Hindlimb muscle (tissue), 1 donor: ENCODE results near the gene AUTS2. TPM values are rescaled to one million over a fixed set of nuclear protein-coding genes. Genes with fewer than 3 reads are reported as not detected.

Experiments used
- DNase-seq: peaks from one replicate; pipeline ENCODE4 v3.0.0-alpha.2; 2013
- polyA plus RNA-seq: library from polyadenylated mRNA; unstranded; fragments of 120-200 nt; gene quantifications from one replicate; pipeline ENCODE4 v1.2.1, GENCODE V29; 2013; ENCODE audit not compliant: insufficient read length

Gene AUTS2
- polyA plus RNA-seq, 1 donor: 80.5 TPM

DNA sequence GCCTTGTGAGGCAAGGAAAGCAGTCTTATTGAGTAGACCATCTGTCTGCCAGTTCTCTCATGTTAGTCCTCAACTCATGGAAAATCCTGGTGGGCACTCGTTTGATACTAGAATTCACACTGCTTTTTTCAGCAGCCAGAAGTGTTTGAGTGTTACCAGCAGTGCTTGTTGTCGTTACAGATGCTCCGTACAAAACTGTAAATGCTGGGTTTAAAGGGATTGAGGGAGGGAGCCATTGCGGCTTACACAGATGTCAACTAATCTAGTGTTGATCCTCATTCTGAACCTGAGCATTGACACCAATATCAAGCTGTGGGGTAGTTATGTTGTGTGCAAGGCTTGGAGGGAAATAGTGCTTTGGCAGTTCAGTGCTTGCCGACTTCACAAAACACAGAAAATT, 348.6 kb downstream of the AUTS2 start:
- DNase-seq: no peak

DNA sequence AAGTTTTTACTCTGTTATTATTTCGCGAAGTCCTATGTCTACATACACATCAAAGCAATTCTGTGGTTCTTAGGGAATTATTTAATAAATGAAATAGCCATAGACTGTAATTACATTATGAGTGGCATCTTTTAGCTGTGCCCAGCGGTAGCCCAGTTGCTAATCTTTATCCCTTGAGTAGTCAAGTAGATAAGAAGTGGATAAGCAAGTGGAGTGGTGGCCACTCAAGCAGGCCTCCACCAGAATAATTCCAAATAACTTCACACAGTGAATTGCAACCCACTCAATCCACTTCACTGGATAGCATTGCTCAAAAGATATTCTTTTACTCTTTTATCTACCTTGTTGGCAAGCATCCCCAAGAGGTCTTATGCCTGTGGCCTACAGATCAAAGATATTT, 349.7 kb downstream of the AUTS2 start:
- no peak for DNase-seq

DNA sequence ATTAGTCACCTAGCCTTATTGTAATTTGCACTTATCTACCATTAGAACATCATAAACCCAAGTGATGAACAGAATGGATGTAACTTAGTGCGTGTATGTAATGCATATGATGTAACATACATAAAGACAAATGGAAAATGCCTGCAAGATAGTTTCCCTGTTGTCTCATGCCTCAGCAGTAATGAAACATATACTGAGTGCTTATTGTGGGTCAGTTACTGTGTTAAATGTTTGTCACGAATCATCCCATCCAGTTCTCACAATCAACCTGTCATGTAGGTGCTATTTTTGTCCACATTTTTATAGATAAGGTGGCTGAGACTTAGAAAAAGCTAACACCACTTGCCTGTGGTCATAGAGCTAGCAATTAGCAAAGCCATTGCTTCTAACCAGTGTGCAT, 350.8 kb downstream of the AUTS2 start:
- no peak for DNase-seq

DNA sequence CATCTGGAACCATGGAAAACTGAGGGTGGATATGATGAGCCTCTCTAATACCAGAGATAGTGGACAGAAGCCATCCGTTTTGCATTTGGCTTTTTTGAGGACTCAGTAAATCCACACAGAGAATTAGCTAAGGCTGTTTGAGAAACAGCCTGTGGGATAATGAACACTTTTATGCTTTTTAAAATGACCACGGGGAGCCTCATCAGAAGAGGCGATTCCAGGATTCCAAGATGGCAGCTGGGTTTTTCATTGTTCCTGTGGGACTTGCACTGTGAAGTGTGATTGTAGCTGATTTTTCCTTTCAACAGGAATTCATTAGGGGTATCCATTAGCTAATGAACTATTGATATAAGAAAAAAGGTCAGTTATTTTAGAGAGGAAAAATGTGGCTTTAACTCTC, 353.2 kb downstream of the AUTS2 start:
- DNase-seq: no peak

DNA sequence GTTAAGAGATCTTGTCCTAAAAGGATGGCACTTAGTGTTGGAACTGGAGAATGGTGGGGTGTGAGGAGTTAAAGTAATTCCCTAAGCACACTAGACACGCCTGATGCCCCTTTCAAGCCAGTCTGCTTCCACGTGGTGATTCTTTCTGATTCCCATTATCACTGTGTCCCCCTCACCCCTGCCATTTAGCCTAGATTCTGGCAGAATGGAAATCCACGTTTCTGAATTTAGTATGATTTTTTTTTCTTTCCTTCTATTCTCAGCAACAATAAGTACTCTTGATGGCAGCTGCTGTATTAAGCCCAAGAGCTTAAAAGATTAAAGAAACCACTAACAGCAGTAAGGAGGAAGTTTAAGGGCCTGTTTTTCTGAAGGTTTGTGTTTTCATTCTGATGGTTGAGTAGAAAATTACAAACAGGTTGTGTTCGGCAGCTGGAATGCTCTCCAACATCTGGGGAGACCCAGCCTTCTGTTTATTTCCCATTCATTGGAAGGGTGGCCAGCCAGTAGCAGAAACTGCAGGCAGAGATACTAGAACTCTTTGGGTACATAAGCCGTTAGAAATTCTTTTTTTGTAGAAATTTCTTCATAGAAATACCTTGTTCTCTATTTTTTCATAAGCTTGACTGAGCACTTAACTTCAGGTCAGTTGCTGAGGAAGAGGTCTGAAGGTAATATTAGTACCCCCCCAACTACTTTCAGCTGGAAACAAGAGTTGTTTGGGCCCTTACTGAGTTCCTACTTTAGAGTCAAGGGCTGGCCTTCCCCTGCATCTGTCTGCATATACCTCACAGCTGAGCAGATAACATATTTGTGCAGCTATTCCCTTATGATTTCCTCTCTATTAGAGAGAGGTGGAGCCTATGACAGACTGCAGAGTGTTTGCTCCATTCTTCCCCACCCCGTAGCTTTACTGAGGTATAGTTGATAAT, 355.1 kb downstream of the AUTS2 start:
- peak; percentile 39 for DNase-seq

DNA sequence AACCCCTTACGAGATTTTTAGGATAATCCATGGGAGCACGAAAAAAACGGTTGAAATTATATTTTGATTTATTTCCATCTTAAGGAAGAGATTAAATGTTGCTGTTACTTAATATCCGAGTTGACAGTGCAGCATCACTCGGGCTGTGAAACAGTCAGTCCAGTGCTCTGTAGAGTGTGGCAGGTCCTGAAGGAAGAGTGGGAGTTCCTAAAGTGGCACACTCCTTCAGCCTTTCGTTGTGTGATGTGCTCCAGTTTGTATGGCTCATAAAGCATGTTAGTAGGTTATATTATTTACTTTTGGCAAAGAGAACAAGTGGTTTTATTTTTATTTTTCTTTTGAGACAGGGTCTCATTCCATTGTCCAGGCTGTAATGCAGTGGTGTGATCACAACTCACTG, 358.3 kb downstream of the AUTS2 start:
- no peak for DNase-seq

DNA sequence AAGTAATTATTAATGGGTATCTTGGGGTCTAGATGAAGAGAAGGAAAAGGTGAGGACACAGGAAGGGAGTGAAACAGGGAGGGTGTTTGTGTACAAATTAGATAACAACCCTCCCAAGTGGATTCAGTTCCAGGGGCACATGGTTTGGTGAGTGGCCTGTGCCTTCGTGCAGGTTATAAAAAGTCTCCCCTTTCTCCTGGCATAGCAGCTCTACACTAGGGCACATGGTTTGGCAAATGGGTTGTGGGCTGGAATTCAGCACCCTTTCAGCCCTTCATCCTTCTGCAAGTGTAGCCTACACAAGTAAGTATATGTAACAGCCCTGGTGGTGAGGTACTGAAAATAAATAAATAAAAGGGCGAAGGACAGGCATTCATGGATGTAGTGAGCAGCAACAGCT, 359.4 kb downstream of the AUTS2 start:
- DNase-seq: no peak

DNA sequence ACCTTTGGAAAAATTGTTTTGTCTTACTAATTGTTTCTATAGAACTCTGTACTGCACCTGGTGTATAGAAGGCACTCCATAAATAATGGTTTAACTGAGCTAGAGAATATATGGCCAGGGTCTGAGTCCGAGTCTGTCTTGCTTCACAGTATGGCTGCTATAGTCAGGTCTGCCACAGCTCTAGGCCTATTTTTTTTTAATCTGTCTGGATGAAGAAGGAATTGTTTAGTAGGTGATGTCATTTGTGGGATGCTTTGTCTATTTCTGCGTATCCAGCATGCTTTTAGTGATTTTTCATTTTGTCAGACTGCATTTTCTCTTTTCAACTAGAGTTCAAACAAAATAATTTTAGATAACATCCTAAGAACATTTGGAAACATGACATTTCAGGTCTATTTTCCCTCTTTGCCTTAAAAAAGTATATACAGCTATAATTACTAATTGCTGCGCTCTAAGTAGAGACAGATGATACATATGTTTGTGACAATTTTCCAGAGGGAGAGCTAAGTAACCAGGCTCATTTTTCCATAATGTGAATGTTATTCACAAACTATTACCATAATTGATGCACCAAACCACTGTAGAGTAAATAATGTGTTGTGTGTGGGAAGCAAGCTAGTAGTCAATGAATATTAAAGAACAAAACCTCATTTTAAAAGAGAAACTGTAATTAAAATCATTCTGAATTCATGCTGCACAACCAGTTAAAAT, 361.7 kb downstream of the AUTS2 start:
- no peak for DNase-seq

DNA sequence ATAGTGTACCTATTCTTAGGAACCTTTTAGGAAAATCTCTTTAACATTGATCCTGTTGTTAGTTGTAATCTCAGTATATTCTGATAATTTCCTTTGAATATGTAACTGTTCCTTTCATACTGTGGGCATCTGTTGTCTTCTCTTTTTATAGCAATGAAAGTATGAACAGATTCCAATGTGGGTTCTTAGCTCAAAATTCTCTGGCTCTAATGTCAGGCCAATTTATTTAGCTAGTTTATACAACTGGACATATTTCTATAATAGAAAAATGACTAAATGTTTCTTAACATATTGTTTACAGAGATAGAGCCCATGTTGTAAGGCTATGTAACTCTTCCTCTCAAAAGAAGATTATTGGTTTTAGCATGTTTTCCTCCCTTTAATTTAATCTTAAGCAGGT, 363.2 kb downstream of the AUTS2 start:
- no peak for DNase-seq

DNA sequence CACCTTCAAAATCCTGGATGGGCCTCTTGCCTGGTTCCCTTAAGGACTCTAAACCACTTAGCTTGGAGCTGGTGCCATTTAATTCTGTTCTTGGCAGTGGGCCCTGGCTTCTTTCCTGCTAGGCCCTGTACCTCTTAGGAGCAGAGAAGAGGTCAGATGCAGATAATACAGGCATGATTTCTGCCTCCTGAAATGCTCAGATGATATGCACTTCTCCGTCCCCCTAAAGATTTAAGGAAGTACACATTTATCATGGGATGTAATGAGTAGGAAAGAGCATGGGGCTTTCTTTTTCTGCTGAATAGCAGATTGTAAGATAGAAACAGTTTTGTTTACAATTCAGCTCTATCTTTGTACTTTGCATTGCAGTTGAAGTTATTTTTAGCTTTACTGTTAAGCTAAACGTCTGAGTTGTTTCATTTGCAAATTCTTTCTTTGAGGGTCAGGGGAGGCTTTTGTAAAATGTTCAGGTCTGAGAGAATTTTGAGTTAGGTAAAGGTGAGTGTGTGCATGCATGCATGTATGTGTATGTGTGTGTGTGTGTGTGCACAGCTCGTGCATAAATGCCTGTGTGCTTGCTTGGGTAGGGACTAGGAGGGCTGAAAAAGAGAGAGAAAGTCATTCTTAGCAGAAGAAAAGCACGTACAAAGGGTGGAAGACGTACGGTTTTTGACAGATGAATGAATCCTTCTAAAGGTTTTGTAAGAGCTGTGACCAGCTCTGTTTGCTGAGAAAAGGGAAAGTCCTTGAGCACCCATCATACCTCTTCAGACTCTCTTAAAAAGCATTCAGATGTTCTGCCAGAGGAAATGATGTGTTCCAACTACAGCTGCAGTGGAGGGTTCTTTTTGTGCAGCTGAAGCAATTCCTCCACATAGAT, 364.2 kb downstream of the AUTS2 start:
- DNase-seq: peak; percentile 44

DNA sequence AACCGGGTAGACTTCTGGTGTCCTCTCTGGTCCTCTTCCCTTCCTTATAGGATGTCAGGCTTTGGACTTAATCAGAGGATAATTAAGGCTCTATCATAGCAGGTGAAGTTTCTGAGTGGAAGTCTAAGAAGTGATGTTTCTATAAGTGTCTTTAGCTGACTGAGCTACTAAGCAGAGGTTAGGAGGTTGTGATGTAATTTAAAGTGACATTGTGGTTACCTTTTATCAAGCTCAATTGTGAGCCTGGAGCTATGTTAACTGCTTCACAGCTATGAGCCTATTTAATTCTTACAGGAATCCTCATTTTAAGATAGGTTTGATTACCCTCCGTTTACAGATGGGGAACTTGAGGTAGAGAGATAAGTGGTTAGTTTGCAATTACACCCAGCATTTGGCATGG, 365.1 kb downstream of the AUTS2 start:
- no peak for DNase-seq

DNA sequence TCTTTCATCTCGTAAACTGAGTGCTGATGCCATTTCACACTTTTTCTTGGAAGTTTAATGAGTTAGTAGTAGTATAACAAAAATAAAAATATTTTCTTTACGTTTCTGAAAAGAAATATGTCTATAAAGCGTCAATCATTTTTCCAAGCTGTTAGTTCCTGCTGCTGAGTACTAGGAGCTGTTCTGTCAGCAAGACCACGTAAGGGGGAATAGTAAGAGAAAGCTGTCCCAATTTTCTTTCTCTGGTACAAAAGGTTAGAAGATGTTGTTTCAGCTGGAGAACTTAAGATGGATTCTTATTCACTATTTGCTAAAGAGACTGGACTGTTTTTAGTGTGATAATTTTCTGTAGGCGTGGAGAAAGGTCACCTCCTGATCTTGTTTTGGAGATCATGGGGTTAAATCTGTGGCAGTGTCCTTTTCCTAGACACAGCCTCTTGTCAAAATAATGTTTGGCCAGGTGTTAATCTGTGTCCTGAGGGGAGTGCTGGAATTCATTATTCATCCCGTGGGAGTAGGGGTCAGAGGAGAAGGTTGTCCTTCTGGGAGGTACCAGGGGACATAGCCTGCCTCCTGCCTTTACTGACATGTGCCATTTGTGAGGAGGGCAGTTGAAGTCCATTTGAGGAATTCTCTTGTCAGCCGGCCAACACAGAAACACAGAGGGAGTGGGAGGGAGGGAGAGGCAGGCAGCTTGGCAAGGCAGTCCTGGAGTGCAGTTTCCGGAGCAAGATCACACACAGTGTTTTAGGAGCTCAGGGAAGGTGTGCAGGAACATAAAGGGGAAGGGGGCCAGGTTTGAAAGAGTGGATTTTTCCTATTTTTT, 368.7 kb downstream of the AUTS2 start:
- peak; percentile 26 for DNase-seq

DNA sequence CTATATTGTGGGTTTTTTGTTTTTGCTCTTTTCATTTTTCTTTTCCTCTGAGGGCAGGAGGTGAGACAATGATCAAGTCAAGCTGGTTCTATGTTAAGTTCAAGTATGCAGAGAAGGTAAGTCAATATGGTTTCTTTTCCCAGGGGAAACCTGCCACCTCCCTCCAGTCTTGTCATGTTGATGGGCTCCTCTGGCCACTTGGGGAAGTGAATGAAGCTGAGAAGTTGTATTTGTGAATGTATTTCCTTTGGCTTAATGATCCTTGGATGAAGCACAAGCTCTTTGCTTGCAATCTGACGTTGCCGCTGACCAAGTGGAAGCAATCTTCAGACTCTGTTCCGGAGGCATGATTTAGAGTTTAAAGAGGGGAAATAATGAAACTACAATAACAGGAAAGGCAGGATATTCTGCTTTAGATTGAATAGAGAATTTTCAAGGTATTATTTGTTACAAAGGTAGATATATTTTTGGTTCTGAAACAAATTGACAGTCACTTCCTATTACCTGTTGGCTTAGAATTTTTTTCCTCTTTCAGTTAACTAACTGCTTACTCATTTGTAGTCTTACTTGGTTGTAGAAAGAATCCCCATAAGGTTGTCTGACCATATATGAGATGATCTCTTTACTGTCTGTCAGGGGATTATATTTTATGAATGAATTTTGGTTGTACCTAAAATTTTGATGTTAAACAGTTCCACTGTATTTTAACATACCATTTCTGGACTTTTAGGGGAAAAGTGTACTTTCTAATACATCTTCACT, 369.6 kb downstream of the AUTS2 start:
- DNase-seq: no peak

DNA sequence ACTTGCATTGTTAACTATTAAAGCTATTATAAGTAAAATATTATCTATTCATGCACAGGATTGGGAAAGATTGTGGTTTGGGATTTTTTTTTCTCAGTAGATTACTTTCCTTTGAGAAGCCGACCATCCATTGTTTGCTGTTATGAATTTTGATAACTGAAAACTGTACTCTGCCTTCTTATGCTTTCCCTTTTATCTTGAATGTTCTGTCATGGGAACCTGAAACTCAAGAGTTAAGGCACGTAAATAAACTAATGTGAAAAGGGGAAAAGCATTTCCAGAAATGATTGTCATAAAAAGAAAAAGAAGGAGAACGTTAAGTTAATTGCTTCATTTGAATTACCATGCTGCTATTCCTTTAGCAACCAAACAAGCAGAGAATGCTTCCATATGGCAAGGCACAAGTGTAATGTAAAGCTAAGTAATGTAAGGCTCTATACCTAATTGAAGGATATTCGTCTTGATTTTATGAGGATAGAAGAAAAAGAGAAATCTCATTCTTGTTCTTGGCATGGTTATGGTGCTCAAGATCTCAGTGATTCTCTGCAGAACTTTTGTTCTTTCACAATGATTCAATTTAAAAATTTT, 370.8 kb downstream of the AUTS2 start:
- no peak for DNase-seq

DNA sequence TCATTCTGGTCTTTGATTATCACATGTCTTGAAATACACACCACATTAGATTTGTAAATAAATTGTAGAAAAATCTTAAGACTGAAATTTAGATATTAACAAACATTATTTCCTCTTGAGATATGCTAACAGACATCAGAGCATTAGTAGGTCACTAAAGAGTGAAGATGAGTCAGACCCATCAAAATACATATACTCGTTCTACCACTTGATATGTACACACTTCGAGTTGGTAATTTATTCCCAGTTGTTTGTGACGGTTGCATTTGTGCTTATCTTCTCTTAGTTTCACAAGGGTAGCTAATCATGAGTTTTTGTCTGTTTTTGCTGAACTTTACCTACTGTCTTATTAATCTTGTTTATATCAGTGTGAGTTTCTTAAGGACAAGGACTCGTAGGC, 383.4 kb downstream of the AUTS2 start:
- no peak for DNase-seq

DNA sequence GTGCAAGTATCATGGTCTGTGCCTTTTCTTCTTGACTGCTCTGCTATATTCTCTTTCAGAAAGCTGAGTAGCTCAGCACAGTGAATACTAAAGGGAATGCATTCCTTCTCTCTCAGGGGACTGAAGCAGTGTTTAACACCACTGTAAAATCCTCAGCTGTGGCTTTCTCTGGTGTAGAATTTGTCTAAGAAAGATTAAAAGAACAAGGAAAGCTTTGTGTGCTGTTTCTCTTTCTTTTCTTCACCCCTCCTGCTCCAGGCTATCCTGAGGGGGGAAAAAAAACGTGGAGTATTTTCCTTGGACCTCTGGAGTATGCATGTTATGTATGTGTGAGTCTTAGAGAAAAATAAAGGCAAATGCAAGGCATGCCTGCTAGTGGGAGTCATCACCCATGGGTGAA, 383.9 kb downstream of the AUTS2 start:
- no peak for DNase-seq

DNA sequence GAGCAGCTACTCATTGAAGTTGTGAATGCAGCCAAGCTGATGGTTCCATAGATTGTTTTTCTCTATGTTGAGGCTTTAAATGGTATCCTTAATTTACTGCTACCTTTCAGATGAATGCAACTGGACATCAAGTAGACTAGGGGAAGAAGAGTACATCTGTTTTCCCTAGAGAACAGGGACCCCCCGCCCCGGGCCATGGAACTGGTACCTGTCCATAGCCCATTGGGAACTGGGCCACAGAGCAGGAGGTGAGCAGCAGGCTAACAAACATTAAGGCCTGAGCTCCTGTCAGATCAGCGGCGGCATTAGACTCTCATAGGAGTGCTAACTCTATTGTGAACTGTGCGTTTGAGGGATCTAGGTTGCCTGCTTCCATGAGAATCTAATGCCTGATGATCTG, 391.3 kb downstream of the AUTS2 start:
- DNase-seq: no peak

DNA sequence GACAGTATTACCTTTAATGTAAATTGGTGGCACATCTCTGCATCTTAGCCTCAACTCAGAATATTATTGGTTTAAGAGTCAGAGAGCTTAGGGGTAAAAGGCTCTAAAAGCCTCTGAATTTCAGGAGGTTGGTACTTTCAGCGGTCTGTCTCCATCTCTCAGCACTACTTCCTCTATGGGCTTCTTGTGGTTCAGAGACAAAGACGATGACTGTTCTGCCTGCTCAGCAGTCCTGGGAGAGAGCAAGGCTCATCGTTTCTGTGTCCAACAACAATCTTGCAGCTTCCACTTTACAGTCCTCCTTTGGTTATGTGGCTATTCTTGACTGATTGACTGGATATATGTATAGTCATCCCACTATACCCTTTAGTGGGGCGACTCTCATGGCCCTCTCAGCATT, 394.7 kb downstream of the AUTS2 start:
- DNase-seq: no peak

DNA sequence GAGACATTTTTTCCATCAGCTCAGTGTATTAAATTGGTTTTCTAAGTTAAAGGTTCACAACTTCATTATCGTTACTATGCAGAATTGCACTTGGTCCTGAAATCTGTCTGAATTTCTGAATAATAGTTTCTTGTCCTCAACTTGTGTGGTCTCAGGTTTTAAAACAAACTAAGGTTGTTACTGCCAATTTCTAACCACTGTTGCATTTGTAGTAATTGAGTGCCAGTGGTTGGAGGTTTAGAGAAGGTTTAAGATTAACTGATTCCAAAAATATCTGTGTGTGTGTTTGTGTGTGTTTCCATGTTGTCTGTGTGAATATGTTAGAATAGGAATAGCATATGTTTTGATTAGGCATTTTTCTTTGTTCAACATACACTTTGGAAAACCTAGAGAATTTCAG, 395.9 kb downstream of the AUTS2 start:
- no peak for DNase-seq

DNA sequence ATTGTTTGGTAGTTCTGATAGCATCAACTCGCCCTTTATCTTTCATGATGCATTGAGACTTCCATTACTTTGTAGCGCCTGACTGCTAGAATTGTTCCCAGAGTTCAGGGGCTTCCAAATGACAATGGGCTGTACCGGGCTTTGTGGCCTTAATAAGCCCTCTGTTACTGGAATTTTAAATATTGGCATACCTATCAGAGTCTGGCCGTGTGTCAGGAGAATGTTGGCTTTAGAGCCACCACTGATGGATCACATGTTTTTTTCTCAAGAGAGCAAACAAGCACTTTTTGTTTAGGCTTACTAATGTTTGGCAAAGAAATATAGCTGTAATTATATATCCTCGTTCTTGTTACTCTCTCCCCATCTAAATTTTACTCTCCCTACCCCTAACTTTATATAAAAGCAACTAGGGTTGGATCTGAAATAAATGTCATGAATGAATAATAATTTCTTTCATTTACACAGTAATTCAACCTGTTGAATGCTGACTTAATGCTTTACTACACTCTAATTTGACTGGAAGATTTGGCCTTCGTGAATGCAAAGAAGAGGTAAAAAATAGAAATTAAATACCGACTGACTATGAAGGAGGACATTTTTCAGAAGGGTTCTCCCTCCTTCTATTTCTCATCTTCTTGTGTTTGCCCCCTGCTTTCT, 396.7 kb downstream of the AUTS2 start:
- DNase-seq: no peak
